GM12864 (cell line): ENCODE results near the gene RAB3IL1.

Experiments used
- DNase-seq: peaks from one replicate; pipeline ENCODE4 v3.0.0-alpha.2; 2011; ENCODE audit warnings: low read depth
- H3K4me3 ChIP-seq: 2 replicates; pipeline ENCODE4 v1.5.1; 2011; ENCODE audit warnings: mild to moderate bottlenecking, low read depth, low read length, control low read depth
- TF ChIP-seq, protein P1 (sequence below): IDR thresholded peaks from 2 replicates; pipeline ENCODE4 v1.5.1; 2011; ENCODE audit warnings: low read depth, mild to moderate bottlenecking, moderate library complexity, low read length, control low read depth, inconsistent platforms; ENCODE audit errors: missing control alignments

The RAB3IL1 gene

DNA sequence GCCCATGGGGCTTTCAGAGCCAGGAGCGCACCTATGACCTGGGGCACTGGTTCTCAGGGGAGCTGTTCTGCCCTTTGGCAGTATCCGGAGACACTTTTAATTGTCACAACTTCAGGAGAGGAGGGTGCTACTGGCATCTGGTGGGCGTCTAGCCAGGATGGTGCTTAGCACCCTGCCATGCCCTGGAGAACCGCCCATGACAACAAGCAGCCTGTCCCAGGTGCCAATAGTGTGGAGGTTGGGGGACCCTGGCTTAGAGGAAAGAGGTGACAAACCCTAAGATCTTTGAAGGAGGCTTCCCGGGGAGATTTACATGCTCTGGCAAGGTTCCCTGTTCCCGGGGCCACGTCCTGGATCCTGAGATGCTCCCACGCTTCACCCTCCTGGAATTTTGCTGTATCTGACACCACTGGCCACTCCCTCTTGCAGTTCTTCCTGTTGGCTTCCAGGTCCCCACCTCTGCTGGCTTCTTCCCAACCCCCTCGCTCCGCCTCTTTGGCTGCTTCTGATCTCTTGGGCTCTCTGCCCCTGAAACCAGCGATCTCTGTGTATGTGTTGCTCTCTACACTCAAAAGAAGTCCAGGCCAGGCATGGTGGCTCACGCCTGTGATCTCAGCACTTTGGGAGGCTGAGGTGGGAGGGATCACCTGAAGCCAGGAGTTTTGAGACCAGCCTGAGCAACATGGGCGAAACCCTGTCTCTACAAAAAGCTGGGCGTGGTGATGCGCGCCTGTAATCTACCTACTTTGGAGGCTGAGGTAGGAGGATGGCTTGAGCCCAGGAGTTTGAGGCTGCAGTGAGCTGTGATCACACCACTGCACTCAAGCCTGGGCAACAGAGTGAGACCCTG is 57.1 kb downstream of the RAB3IL1 start:
- H3K4me3 ChIP-seq, result no peak overlapping the region
- no peak for DNase-seq
- TF ChIP-seq, protein P1, sequence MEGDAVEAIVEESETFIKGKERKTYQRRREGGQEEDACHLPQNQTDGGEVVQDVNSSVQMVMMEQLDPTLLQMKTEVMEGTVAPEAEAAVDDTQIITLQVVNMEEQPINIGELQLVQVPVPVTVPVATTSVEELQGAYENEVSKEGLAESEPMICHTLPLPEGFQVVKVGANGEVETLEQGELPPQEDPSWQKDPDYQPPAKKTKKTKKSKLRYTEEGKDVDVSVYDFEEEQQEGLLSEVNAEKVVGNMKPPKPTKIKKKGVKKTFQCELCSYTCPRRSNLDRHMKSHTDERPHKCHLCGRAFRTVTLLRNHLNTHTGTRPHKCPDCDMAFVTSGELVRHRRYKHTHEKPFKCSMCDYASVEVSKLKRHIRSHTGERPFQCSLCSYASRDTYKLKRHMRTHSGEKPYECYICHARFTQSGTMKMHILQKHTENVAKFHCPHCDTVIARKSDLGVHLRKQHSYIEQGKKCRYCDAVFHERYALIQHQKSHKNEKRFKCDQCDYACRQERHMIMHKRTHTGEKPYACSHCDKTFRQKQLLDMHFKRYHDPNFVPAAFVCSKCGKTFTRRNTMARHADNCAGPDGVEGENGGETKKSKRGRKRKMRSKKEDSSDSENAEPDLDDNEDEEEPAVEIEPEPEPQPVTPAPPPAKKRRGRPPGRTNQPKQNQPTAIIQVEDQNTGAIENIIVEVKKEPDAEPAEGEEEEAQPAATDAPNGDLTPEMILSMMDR, result no peak

DNA sequence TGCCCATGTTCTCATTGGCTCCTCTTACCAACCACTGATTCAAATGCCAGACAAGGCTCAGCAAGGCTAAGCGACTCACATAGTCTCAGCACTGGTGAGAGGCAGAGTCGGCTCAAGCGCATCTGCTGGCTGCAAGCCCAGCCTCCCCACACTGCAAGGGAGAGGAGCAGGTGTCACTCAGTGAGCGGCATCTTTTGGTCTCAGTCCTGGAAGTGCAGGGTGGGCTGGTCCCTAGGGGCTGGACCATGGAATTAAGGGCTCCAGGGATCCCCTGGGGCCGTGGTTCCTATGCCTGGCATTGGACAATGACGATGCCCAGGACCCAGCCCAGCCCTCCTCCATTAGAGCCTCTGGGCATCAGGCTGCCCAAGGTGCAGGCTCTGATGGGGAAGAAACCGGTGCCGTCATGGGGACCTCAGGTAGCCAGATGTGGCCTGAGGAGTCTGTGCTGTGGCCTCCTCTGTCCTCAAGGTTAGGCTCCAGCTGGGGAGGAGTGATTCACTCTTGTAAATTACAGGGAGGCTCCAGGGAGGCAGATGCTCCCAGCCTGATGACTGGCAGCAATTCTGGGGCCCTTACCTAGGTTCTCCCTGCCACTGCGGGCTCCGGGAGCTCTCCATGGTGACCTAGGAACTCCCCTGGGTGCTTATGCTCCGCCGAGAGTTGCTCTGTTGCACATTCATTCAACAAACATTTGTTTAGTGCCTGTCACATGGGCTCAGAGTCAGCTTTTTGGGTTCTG is 61.3 kb downstream of the RAB3IL1 start:
- TF ChIP-seq, protein P1, result no peak
- DNase-seq, result no peak
- no peak overlapping the region for H3K4me3 ChIP-seq

DNA sequence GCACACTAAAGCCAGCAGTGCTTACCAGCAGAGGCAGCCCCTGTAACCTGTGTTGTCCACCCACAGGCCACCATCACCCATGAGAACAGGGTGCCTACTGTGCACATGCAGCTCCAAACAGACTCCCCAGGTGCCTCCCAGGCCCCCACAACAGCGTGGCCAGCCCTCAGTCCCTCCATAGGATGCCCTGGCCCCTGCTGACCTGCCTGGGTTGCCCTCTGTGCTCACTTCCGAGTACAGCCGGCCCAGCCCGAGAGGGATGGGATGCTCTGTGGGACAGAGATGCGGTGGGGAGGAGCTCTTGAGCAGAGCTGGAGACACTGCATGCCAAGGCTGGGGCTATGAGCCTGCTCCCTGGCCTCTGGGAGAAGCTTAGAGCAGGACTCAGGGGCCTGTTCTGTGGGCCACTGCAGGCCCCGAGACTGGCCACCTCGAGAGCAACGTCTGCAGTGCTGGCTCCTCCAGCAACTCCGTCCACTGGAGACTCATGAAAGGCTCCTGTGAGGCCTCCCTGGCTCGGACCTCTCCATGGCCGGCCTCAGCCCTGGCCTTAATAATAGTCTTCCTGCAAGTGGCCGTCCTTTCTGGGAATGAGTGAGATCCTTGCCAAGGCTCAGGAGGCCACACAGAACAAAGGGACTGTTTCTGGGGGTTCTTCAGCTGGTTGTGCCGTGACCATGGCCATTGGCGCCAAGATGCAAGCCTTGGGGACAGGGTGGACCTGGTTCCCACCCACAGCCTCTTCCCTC is 62.2 kb downstream of the RAB3IL1 start:
- DNase-seq, result no peak
- H3K4me3 ChIP-seq, result no peak overlapping the region
- TF ChIP-seq, protein P1, result no peak

DNA sequence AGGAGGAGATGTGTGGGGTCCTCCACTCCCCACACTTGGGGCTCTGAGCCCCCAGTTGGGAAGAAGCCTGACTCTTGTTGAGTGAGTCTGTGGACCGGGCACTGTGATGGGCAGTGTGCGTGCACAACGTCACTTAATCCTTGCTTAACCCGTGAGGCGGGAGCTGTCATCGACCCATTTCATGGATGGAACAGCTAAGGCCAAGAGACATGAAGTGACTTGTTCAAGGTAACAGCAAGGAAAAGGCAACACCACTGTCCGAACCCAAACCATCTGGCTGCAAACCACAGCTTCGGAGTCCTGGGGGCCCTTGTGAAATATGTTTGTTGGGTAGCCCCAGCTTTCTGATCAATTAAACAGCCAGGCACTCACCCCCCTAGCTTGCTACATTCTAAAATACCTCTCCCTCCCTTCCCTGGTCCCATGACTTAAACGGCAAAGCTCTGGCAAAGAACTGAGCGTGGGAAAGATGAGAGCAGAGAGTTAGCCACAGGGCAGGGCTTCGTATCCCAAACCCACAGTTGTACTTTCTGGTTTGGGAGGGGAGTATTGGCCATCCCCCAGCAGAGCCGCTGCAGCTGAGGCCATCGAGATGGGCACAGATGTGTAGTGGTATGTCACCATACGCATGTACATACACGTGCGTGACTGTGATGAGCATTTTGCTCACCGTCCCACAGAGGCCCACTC is 63.0 kb downstream of the RAB3IL1 start:
- H3K4me3 ChIP-seq, result no peak overlapping the region
- TF ChIP-seq, protein P1, result no peak
- no peak for DNase-seq

DNA sequence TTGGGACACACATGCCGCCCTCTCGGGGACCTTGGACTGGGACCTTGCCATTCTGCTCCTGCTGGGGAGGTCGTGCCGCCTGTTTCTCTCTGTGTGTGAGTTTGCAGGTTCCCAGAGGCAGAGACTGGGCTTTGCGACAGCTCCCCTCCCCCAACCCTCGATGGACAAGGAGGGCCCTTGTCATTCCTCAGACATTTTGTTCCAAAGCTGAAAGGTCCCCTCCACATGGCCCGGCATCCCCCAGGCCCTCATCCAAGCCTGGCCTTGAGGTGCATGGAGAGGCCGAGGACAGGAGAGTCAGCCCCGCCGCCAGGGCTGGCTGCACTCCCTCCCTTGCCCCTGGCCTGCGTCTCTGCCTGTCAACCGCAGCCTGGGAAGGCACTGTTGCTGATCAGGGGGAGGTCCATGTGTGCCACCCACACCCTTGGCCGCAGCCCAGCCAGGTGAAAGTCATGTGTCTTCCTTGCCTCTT is 63.6 kb downstream of the RAB3IL1 start:
- DNase-seq, result no peak
- H3K4me3 ChIP-seq, result no peak overlapping the region
- TF ChIP-seq, protein P1, result no peak

DNA sequence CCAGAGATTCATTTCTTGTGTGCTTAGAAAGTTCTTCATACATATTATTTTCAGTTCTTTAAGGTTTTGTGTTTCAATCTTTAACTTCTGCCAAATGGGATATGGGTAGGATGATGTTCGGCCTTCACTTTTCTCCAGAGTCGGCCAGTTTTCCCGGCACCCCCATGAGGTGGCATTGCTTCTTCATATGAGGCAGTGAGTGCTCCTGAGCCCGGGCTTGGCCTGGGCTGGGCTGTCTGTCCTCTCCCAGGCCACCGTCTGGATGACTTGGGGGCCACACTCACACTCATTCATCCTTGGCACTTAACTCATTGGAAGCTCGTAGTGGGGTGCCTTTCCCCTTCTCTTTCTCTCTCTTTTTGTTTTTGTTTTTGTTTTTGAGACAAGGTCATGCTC is 65.5 kb downstream of the RAB3IL1 start:
- DNase-seq, result no peak
- H3K4me3 ChIP-seq, result no peak overlapping the region
- TF ChIP-seq, protein P1, result no peak
